Rectal smooth muscle tissue (tissue), 1 donor: ENCODE measurements around the gene COA4.
"Not testable (repeated sequence)": the region's sequence is repeated elsewhere in the genome, so short reads cannot be mapped to it uniquely, and the experiment has no call there.

Experiments used
- H3K27ac ChIP-seq: one replicate; pipeline ENCODE4 v1.7.0; 2013; ENCODE audit warnings: low read depth, low read length, inconsistent platforms
- H3K27me3 ChIP-seq: one replicate; pipeline ENCODE4 v1.7.0; 2013; ENCODE audit warnings: low read length; ENCODE audit not compliant: control insufficient read depth, insufficient read depth
- H3K36me3 ChIP-seq: one replicate; pipeline ENCODE4 v1.7.0; 2013; ENCODE audit warnings: low read length; ENCODE audit not compliant: control insufficient read depth, insufficient read depth
- H3K4me1 ChIP-seq: one replicate; pipeline ENCODE4 v1.7.0; 2013; ENCODE audit warnings: low read length; ENCODE audit not compliant: control insufficient read depth, insufficient read depth
- H3K4me3 ChIP-seq: one replicate; pipeline ENCODE4 v1.7.0; 2013; ENCODE audit warnings: low read length
- H3K9ac ChIP-seq: one replicate; pipeline ENCODE4 v1.7.0; 2013; ENCODE audit warnings: low read length

COA4 gene

GRCh38 chr11:73888244-73888643 lies 11.6 kb upstream of the COA4 start:
- H3K36me3 ChIP-seq, result peaks cover 2% of the 10 kb centered on the region
- H3K27ac ChIP-seq, result no peak overlapping the region

GRCh38 chr11:73883856-73884255 lies 7.2 kb upstream of the COA4 start:
- no peak overlapping the region for H3K4me3 ChIP-seq

More at GRCh38 chr11:73888244-73888643, 11.6 kb upstream of the COA4 start:
- no peaks in the 10 kb centered on the region for H3K27me3 ChIP-seq
- H3K4me3 ChIP-seq, result no peak overlapping the region
- H3K4me1 ChIP-seq, result no peaks in the 10 kb centered on the region
- no peak overlapping the region for H3K9ac ChIP-seq

GRCh38 chr11:73880449-73880848 lies 3.8 kb upstream of the COA4 start:
- not testable (repeated sequence) for H3K27ac ChIP-seq, H3K4me3 ChIP-seq, H3K9ac ChIP-seq, H3K36me3 ChIP-seq, H3K27me3 ChIP-seq
- peaks cover 12% of the 10 kb centered on the region for H3K4me1 ChIP-seq

More at GRCh38 chr11:73883856-73884255, 7.2 kb upstream of the COA4 start:
- Histone ChIP-seq H3K9ac (no peak overlapping the region), H3K27me3 (no peaks in the 10 kb centered on the region), H3K4me1 (no peaks in the 10 kb centered on the region), H3K36me3 (peaks cover 2% of the 10 kb centered on the region), H3K27ac (no peak overlapping the region)

- no peak overlapping the region for H3K9ac ChIP-seq
- no peaks in the 10 kb centered on the region for H3K27me3 ChIP-seq
- H3K36me3 ChIP-seq, result no peaks in the 10 kb centered on the region
- no peak overlapping the region for H3K4me3 ChIP-seq
- peaks cover 16% of the 10 kb centered on the region for H3K4me1 ChIP-seq
- no peak overlapping the region for H3K27ac ChIP-seq
These were observed 2.1 kb upstream of the COA4 start for GRCh38 chr11:73878771-73879170.

GRCh38 chr11:73875840-73876239 lies 806 bp downstream of the COA4 start:
- H3K4me1 ChIP-seq, result peaks cover 16% of the 10 kb centered on the region
- peak overlapping the region; percentile 100 for H3K4me3 ChIP-seq
- peaks cover 5% of the 10 kb centered on the region for H3K36me3 ChIP-seq
- peak overlapping the region; percentile 91 for H3K27ac ChIP-seq
- H3K9ac ChIP-seq, result peak overlapping the region; percentile 83
- no peaks in the 10 kb centered on the region for H3K27me3 ChIP-seq

GRCh38 chr11:73875380-73875779 lies 1.3 kb downstream of the COA4 start:
- Histone ChIP-seq H3K27ac (no peak overlapping the region), H3K4me3 (peak overlapping the region; percentile 100), H3K36me3 (peaks cover 5% of the 10 kb centered on the region), H3K4me1 (peaks cover 16% of the 10 kb centered on the region), H3K9ac (no peak overlapping the region), H3K27me3 (no peaks in the 10 kb centered on the region)

- Histone ChIP-seq H3K9ac (no peak overlapping the region), H3K4me3 (no peak overlapping the region), H3K4me1 (peaks cover 16% of the 10 kb centered on the region), H3K27ac (no peak overlapping the region), H3K27me3 (no peaks in the 10 kb centered on the region), H3K36me3 (peaks cover 5% of the 10 kb centered on the region)
These were observed 3.8 kb downstream of the COA4 start for GRCh38 chr11:73872749-73873357.

GRCh38 chr11:73870261-73870660 lies 6.4 kb downstream of the COA4 start:
- peaks cover 9% of the 10 kb centered on the region for H3K4me1 ChIP-seq
- no peak overlapping the region for H3K4me3 ChIP-seq
- no peaks in the 10 kb centered on the region for H3K27me3 ChIP-seq
- no peak overlapping the region for H3K9ac ChIP-seq
- peaks cover 5% of the 10 kb centered on the region for H3K36me3 ChIP-seq
- no peak overlapping the region for H3K27ac ChIP-seq

GRCh38 chr11:73869332-73869949 lies 7.2 kb downstream of the COA4 start:
- no peak overlapping the region for H3K9ac ChIP-seq
- no peak overlapping the region for H3K4me3 ChIP-seq
- no peak overlapping the region for H3K27ac ChIP-seq
- peaks cover 8% of the 10 kb centered on the region for H3K4me1 ChIP-seq
- no peaks in the 10 kb centered on the region for H3K27me3 ChIP-seq
- H3K36me3 ChIP-seq, result peaks cover 5% of the 10 kb centered on the region

- Histone ChIP-seq H3K4me1 (peaks cover 8% of the 10 kb centered on the region), H3K9ac (no peak overlapping the region), H3K27me3 (no peaks in the 10 kb centered on the region), H3K4me3 (no peak overlapping the region), H3K27ac (peak overlapping the region; percentile 70), H3K36me3 (peaks cover 5% of the 10 kb centered on the region)
These were observed 10.1 kb downstream of the COA4 start for GRCh38 chr11:73866586-73866996.

GRCh38 chr11:73866095-73866579 lies 10.5 kb downstream of the COA4 start:
- peaks cover 5% of the 10 kb centered on the region for H3K36me3 ChIP-seq
- no peak overlapping the region for H3K9ac ChIP-seq
- peak overlapping the region; percentile 70 for H3K27ac ChIP-seq
- no peaks in the 10 kb centered on the region for H3K27me3 ChIP-seq
- H3K4me1 ChIP-seq, result peaks cover 8% of the 10 kb centered on the region
- no peak overlapping the region for H3K4me3 ChIP-seq

GRCh38 chr11:73862986-73863385 lies 13.7 kb downstream of the COA4 start:
- H3K27ac ChIP-seq, result no peak overlapping the region
- H3K4me3 ChIP-seq, result no peak overlapping the region
- peaks cover 8% of the 10 kb centered on the region for H3K4me1 ChIP-seq
- peaks cover 5% of the 10 kb centered on the region for H3K36me3 ChIP-seq
- no peaks in the 10 kb centered on the region for H3K27me3 ChIP-seq
- H3K9ac ChIP-seq, result no peak overlapping the region

- no peaks in the 10 kb centered on the region for H3K27me3 ChIP-seq
- no peaks in the 10 kb centered on the region for H3K4me1 ChIP-seq
- H3K27ac ChIP-seq, result no peak overlapping the region
- peaks cover 5% of the 10 kb centered on the region for H3K36me3 ChIP-seq
- H3K9ac ChIP-seq, result no peak overlapping the region
- no peak overlapping the region for H3K4me3 ChIP-seq
These were observed 16.4 kb downstream of the COA4 start for GRCh38 chr11:73860202-73860601.
